GM23248 (cell line): ENCODE results near the gene KLC1.

Experiments
- EZH2 ChIP-seq: fragments of 200-600 bp; sonication (generic); IDR thresholded peaks from 2 replicates; pipeline ENCODE4 v1.6.1; 2018; ENCODE audit warnings: antibody characterized with exemption, mild to moderate bottlenecking; ENCODE audit not compliant: insufficient read depth, poor library complexity, severe bottlenecking
- EZH2phosphoT487 ChIP-seq: fragments of 200-600 bp; sonication (generic); IDR thresholded peaks from 2 replicates; pipeline ENCODE4 v1.6.1; 2018; ENCODE audit warnings: antibody characterized with exemption, moderate library complexity, mild to moderate bottlenecking, low read depth; ENCODE audit not compliant: insufficient read depth

GRCh38 chr14:103630364-103631108 is 1.5 kb downstream of the KLC1 start:
- no peak for TF ChIP-seq EZH2
- no peak for TF ChIP-seq EZH2phosphoT487
